Inferior parietal cortex (tissue), 1 donor: Measurements from ENCODE around the gene OBSL1.

ENCODE experiments used
- DNase-seq: peaks from one replicate; pipeline ENCODE4 v3.0.0-alpha.2; 2016; ENCODE audit errors: extremely low spot score

OBSL1 gene

GRCh38 chr2:219513787-219514186 is 57.6 kb downstream of the OBSL1 start:
- DNase-seq: no peak

DNA sequence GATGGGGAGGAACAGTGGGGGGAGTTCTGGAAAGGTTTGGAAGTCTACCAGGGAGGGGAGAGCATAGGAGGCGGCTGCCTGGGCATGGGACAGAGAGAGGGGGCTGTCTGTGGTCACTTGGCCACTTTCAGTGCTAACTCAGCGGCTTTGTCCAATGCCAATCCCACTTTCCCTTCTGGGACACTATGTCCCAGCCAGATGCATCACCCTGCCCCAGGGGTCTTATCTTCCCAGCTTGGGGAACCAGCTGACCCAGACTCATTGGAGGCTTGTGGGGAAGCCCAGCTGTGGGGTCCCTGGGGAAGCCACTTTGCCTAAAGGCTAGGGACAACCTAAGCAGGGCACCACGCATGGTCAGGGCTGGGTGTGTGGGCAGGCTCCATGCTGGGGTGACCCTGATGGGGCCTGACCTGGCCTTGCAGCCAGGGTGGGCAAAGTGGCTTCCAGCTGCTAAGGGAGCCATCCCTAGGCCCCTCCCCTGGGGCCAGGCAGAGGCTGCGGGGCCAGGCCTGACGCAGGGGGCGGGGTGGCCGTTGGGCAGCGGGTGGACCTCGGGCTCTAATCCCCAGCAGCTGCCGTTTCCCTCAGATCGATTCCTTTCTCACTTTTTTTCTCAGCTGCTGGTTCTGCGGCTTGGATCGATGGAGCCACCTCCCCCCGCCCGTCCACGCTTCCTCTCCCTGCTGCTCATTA is 58.7 kb downstream of the OBSL1 start:
- DNase-seq: no peak

DNA sequence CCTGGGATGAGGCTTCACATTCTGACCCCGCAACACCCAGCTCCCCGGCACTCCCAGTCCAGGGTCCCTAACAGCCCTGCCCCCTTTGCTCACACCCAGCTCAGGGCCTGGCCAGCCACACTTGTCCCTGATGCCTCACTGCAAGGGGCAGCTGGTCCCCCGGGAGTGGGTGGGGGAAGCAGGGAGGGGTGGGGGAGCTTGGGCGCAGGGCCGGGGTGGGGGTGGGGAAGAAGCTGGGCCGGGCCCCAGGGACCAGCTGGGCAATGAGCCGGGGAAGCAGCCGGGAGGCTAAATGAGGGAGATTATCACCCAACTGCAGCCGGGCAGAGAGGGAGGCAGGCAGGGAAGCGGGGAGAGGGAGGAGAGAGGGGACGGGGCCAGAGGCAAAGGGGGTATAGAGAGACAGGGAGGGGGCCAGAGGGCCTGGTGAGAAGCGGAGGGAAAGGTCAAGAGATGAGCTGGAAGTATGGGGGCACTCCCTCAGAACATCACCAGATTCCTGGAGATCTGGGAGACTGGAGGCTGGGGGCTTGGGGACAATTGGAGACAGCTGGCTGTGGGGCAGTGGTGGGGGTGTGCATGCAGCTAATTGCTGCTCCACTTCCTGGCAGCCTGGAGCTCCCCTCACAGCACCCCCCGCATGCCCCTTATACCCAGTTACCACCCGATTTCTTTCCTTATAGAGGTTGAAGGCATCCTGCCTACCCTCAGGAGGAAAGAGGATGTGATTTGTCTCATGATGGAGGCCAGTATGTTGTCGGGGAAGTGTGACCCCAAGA is 59.6 kb downstream of the OBSL1 start:
- no peak for DNase-seq

DNA sequence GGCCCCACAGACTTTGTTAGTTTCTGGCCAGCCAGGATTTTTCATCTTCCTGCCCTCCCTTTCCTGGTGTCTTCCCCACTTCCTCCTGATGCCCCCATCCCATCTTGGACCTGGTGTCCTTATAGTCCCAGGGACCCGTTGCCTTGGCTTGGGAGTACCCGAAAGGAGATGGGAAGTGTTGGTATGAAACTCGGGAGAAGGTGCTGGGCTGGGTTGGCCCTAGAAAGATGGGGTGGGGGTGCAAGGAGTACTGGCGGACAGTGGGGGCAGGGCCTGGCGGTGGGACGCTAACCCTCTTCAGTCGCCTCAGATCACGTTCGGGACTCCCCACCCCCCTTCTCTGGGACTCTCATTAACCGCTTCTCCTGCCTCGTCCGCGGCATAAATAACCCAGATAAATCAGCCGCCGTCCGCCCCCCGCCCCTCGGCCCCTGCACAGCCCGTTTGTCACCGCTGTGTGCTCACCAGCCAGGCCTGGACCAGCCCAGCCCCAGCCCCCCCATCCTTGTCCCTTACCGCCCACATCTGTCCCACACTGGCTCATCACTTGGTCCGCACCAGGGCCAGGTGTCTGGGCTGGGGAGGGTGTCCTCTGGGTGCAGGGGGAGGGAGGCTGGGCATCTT is 60.7 kb downstream of the OBSL1 start:
- no peak for DNase-seq

- peak; percentile 67 for DNase-seq
Observed at GRCh38 chr2:219509780-219510511, 61.4 kb downstream of the OBSL1 start.

GRCh38 chr2:219508971-219509779 is 62.2 kb downstream of the OBSL1 start:
- DNase-seq: no peak

DNA sequence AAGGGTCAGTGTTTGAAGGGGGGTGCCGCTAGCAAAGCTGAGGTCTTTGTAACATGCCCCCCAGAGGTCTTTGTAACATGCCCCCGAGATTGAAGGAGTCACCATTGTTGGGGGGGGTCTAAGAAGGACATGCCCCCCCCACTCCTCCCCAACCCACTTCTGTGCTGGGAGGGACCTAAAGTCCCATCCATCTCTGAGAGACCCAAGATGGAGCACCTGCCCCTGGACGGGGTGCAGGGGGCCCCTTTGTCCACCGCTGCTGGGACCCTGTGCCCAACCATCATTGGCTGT is 63.0 kb downstream of the OBSL1 start:
- DNase-seq: no peak

DNA sequence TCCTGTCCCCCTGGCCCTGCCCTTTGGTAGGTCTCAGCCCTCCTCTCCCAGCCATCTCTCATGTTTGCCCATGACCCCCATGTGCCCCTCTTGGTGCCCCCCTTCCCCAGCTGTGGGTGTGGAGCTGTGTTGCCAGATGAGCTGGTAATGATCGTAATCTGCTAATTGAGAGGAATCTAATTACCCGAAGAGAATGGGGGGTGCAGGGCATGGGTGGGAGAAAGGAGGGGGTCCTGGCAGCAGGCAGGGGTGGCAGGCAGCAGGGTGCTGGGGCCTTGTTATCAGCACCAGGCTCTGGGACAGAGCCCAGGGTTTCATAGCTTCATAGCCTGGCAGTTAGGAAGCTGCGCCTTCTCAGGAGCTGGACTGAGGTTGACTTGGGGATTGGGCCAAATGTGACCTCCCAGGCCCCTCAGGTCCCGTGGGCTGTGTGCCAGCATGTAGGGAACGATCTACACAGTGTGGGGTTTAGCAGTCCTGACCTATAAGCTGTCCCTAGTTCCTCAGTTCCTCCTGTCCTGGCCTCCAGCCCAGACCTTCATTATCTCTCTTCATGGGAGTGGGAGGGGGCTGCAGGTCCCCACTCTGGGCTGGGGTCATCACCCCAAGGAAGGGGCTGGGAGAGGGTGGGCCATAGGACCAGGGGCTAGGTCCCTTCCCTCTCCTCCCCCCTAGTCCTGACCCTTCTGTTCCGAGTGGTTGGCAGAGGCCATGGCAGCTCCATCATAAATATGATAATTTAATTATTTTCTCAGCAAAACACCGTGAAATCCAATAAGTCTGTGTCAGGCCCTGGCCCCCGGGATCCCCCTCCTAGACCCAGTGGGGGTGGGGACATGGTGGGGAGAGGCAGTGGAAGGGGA is 63.5 kb downstream of the OBSL1 start:
- no peak for DNase-seq

DNA sequence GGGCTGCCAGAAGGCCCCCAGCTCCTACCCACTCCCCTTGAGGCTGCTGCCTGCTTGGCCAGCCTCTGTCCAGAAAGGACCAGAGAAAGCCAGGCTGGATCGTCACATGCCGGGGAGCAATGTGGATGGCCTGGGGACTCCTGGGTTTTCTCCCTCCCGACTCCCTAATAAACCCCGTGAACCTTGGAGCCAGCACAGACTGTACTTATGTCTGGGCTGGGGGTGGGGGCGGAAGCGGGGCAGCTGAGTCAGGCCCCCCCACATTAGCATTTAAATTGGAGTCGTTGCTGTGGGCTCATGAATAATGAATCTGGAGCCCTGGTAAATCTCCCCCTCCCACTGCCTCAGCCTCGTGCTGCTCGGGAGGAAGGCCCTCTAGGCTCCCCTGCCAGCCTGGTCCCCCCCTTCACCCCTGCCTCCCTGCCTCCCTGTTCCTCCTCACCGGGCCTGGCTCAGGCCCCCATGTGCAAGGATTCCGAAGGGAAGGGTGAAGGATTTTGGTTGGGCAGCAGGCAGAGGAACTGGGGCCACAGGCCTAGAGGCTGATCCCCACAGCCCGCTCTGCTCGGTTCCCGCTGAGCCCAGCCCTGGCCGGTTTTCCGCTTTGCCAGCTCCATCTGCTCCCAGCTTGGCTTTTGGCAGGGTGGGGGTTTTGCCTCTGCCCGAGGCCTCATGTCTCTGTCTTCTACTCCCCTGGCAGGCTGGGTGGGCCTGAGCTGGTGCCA is 64.4 kb downstream of the OBSL1 start:
- DNase-seq: no peak

DNA sequence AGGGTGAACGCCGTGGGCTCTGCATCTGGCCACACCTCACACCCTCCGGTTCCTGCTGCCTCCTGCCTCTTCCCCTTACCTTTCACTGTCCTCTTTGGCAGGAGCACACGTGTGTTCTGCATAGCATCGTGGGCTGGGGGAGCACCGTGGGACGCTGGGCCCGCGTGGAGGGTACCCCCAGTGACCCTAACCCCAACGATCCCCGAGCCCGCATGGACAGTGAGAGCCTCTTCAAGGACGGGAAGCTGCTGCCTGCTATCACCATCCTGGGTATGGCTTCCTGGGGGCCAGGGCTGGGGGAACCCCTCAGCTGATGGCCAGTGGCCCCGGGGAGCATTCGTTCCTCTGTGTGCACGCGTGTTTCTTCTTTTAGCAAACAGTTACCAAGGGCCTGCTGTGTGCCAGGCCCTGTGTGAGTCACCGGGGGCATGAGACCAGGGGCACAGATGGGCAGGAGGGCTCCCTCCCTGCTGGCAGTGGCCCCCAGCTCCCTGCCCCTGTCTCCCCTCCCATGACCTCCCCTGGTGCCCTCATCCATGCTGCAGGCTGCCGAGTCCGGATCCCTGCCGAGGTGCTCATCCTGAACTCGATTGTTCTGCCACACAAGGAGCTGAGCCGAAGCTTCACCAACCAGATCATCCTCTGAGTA is 65.1 kb downstream of the OBSL1 start:
- DNase-seq: no peak

DNA sequence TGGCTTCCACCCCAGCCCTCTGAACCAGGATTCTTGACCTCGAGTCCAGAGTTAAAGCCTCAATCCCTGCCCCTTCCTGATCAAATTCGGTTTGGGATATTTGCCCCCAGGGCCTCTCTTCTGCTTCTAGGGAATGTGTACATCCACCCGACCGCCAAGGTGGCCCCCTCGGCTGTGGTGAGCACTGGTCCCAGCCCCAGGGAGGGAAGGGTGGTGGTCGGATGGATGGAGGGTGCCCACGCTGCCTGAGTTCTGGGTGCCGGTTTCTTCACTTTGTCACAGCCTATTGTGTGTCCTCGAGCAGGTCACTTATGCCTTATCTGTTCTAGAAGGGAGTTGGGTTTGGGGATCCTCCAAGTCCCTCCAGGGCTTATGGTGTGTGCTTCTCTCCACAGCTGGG is 65.8 kb downstream of the OBSL1 start:
- no peak for DNase-seq

- no peak for DNase-seq
Observed at GRCh38 chr2:219502618-219503017, 68.7 kb downstream of the OBSL1 start.

DNA sequence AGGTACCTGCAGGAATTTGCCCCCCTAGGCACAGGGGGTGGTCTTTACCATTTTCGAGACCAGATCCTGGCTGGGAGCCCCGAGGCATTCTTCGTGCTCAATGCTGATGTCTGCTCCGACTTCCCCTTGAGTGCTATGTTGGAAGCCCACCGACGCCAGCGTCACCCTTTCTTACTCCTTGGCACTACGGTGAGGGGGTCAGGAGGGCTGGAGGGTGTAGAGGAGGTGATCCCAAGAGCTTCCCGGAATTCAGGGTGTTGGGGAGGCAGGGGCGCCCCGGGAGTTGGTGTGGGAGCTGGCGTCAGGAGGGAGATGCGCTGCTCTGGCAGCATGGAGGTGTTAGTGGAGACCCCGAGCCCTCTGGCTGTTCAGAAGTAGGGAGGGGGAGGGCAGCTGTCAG is 69.5 kb downstream of the OBSL1 start:
- no peak for DNase-seq
